Pulmonary artery endothelial cell (primary cell): Measurements from ENCODE around the gene SMARCA2. TPM values are rescaled to one million over a fixed set of nuclear protein-coding genes. Genes with fewer than 3 reads are reported as not detected.

Experiments
- DNase-seq: peaks from one replicate; pipeline ENCODE4 v3.0.0-alpha.2; 2011; ENCODE audit warnings: low read depth, low spot score
- total RNA-seq: library from RNA; depleted of rRNA; stranded (reverse); fragments of >200 nt; gene quantifications from 2 replicates; pipeline ENCODE4 v1.2.3, GENCODE V29; 2014

The SMARCA2 gene
- total RNA-seq, 1 donor from 2014 or later: 47.3 TPM

- DNase-seq: no peak
Measured at GRCh38 chr9:2086971-2087370, 71.8 kb downstream of the SMARCA2 start.

DNA sequence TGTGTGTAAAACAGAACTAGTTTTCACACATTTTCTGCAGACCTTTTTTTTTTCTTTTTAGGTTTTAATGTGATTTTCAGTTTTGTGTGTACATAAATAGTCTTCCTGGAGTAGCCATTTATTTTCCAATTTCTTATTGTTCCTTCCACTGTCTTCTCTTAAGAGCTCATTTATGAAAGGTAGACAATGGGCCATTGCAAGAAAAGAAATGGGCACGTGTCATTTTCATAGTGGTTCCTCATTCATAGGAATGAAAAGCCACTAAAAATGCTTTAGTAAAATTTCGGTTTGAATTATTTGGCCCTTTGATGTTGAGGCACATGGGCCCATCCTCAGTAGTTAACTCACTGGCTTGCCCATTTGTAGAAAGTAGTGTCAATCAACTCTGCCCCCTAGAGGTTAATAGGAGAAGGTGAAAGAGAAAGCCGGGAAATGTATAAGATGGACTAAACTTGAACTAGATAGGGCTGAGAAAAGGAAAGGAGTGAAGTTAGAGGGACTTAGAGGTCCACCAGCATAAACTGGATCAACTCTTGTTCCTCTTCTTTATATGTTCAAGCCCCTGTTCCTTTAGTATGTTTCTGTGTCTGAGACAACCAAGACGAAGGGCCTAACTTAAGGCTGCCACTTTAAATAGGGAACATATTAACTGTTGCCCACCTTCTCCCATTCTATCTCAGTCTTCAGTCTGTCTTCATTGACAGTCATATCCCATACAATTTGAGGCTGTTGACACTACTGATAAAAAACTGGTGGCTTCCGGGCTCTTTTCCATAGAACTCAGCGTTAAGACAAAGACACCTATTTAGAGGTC lies 72.6 kb downstream of the SMARCA2 start:
- DNase-seq: no peak

DNA sequence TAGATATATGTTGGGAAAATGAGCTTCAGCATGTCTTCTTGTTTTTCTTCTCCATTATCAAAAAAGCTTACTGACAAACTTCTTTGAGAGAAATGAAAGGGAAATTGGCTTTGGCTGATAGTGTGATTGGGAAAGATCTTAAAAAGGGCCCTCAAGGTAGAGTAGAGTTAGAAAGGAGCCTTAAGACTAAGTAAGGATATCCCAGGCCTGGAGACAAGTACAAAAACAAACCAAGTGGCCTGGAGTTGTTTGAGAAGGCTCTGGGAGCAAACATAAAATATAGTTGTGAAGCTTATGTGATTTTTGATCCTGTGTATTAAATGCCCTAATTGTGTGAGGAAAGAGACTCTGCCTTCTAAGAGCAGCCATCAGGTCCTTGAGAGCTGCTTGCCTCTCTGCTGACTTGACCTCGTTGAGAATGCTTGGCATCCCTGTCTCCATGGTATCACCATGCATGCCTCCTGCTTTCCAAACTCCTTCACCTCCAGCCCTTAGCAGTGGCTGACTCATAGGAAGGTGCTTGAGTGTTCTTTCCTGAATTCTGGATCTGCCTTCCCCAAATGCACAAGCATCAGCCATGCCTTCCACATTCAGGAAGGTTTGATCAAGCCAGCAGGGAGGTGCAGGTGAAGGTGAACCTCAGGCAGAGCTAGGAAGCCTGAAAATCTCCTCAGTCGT lies 78.9 kb downstream of the SMARCA2 start:
- no peak for DNase-seq

GRCh38 chr9:2096376-2096970 lies 81.3 kb downstream of the SMARCA2 start:
- DNase-seq: no peak

GRCh38 chr9:2106666-2107065 lies 91.5 kb downstream of the SMARCA2 start:
- DNase-seq: no peak

DNA sequence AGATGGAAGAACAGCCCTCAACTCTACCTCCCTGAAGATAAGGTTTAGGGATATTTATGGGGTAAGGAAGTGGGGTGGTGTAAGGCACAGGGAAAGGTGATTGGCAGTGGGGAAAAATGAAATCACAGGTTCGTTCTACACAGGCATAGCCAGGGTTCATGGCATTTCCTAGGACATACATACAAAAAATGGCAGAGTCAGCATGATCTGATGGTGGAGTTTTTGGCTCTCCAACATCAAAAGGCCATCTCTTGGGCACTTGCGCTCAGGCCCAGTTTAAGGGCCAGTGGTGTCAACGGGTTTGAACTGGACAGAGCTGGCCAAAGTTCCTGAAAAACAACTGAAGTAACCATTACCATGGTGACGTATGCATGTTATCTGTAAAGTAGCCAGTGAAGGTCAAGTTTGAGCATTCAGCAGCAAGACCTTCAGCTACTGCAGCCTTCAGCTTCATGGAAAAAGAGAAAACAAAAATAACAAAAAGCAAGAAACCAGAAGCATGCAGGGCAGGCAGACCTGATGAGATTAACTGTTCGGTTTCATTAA lies 92.8 kb downstream of the SMARCA2 start:
- no peak for DNase-seq

DNA sequence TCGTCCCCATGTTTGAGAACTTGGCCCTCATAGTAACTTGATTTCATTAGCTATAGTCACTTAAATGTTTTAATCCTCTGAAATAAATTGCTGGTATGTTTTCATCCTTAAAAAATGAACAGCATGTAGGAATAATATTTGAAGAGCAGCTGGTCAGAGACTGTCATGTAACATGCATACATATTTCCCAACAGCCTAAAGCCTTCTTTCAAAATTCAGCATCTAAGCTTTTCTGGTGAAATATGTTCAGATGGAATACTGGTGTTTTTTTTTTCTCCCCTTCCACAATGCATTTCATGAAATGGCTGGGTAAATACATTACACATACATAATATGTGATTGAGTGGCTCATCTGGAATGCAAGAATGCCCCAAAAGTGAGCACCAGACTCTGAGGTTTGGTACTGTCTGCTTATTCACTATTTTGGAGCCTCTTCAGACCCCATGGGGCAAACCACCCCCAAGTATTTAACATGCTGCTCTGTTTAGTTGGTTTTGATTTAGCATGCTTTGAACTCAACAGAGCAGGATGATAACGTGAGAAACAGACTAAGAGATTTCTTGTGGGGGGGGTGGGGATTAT lies 94.0 kb downstream of the SMARCA2 start:
- DNase-seq: no peak

GRCh38 chr9:2110036-2110435 lies 94.9 kb downstream of the SMARCA2 start:
- no peak for DNase-seq

- no peak for DNase-seq
Measured at GRCh38 chr9:2116073-2116472, 100.9 kb downstream of the SMARCA2 start.

GRCh38 chr9:2117527-2117926 lies 102.4 kb downstream of the SMARCA2 start:
- no peak for DNase-seq

DNA sequence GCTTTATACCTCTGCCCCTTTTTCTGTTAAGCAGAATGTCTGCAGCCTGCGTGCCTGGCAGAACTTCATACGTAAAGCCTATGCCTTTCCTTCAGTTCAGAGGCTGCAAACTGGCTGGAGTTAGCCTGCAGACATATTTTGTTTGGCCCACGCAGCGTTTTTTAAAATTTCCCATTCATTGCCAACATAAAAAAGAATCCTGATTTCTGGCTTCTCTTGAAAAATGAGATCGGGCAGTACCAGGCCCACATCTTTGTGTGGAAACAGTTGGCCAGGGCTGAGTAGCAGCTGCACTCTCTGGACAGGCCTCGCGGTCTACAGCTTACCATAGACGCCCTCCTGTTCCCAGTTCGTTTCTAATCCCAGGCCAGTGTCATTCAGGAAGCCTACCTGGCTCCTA lies 104.4 kb downstream of the SMARCA2 start:
- DNase-seq: no peak

DNA sequence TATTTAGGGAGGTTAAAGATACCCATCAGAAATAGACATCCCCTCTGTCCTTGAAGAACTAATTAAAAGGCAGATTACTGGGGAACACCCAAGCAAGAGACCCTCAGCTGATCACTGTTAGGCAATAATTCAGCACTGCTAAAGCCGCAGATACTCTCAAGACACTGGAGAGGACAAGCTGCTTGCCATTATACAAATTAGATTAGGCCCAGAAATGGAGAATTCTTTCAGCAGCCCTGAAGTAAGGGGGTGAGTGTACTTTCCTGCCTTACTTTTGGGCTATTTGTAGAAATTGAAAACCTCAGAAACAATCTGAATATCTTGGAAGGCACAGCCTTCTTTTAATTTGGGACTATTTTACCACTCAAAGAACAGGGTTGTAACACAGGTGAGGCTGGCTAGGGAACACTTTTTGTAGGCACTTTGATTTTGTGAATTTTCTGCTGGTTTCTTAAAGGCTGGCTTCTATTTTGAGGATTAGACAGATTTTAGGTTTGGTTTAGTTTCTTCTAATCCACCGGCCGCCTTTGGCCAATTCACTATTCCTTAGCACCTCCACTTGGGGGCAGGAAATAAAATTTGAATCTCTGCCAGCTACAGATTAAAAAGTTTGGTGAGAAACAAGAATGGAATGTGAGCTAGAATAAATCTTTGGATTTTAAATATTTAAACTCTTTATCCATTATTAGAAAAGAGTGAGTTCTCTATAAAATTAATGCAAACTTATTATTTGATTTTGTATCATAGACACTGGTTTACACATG lies 106.0 kb downstream of the SMARCA2 start:
- no peak for DNase-seq

- DNase-seq: no peak
Measured at GRCh38 chr9:2122299-2122698, 107.2 kb downstream of the SMARCA2 start.

DNA sequence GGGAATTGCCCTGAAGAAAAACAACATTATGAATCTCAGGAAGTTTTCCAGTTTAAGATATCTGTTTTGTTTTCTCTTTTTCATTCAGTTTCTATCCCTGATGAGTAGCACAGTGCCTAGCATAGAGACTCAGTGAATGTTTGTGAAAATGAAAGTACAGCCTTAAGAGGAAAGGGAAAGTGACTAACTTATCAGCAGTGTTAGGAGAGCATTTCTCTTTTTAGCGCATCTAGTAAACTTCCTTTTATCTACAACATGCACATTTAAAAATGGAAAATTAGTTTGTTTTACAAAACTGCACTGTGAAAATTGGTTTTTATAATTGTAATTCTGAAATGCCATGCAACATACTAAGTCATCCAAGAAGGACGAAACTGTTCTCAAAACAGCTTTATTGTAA lies 110.8 kb downstream of the SMARCA2 start:
- DNase-seq: no peak

DNA sequence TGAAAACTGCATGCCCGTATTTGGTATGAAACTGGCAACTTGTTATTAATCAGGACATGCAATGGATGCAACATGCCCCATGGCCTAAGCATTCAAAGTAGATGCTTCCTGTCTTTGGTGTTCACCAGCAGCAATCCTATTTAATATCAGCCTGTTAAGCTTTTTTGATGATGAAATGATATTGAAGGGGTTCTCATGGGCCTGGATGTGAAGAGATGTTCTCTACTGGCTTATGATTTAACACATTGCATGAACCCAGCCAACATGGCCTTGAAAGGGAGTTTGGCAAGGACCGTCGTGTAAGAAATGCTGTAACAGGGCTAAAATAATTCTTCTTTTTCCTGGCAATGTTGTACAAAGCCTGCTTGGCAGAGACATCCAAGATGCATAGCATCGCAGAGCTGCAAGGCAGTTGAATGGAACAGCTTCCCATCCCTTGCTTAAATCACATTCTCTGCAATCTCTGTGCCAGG lies 111.2 kb downstream of the SMARCA2 start:
- DNase-seq: no peak

DNA sequence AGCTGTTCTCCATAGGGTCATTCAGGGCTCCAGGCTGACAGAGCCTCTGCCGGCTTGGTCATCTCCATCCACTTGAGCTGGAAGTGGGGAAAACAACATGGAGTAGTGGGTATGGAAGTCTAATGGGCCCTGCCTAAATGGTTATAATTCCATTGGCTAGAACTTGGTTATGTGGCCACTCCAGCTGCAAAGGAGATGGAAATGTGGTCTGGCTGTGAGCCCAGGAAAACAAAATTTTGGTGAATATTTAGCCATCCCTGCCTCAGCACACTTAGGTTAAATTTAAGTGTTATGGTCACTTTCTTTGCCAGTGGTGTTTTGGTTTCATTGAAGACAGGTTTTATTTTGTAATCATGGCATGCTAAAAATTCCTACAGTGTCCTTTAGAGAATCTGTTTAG lies 112.3 kb downstream of the SMARCA2 start:
- no peak for DNase-seq

GRCh38 chr9:2128141-2128540 lies 113.0 kb downstream of the SMARCA2 start:
- no peak for DNase-seq

GRCh38 chr9:2128618-2129017 lies 113.5 kb downstream of the SMARCA2 start:
- no peak for DNase-seq

DNA sequence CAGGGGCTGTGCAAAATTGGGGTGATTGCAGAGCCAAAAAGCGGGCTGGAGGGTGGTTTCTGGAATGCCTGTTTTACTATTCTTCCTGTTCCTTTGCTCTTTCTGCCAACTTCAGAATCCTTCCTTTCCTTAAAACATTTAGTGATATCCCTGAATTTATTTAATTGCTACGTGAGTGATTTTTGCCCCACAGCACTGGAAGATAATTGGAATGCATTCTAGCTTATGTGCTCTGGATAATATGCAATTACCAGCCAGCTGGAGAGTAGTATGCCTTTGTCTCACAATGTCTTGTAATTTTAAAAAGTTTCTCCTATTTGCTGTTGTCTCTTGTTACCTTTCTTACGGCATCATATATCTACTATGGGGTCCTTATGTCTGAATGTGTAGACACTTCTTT lies 115.8 kb downstream of the SMARCA2 start:
- DNase-seq: no peak

- DNase-seq: no peak
Measured at GRCh38 chr9:2132484-2133082, 117.4 kb downstream of the SMARCA2 start.

- DNase-seq: no peak
Measured at GRCh38 chr9:2134391-2134790, 119.2 kb downstream of the SMARCA2 start.
